Activated CD8-positive, alpha-beta T cell treated with anti-CD3 and anti-CD28 coated beads for 36 hours (primary cell): ENCODE results near the gene FAM13C. TPM values are rescaled to one million over a fixed set of nuclear protein-coding genes. Genes with fewer than 3 reads are reported as not detected.

Source experiments
- ATAC-seq: fragments of 200-7000 bp; cut with Tn5 transposase; one replicate; pipeline ENCODE4 v1.10.0; 2021; ENCODE audit warnings: mild to moderate bottlenecking, moderate library complexity
- CTCF ChIA-PET: fragments of 350-600 bp; sonication (Branson Sonifier 250); formaldehyde crosslinking; loops from one replicate; lab custom pipeline; 2021; ENCODE audit warnings: antibody characterized with exemption; lab: Charles Lee
- POLR2A ChIA-PET: fragments of 350-600 bp; sonication (Branson Sonifier 250); formaldehyde crosslinking; loops from one replicate; lab custom pipeline; 2021; ENCODE audit warnings: antibody characterized with exemption; lab: Charles Lee
- DNase-seq: peaks from one replicate; pipeline ENCODE4 v3.0.0-alpha.2; 2020
- H3K27ac Mint-ChIP-seq: one replicate; pipeline ENCODE4 v1.8.0; 2021; ENCODE audit warnings: mild to moderate bottlenecking, mixed read lengths
- H3K27me3 Mint-ChIP-seq: one replicate; pipeline ENCODE4 v1.8.0; 2021; ENCODE audit warnings: mixed read lengths
- H3K36me3 Mint-ChIP-seq: one replicate; pipeline ENCODE4 v1.8.0; 2021; ENCODE audit warnings: low read depth, mixed read lengths
- H3K4me1 Mint-ChIP-seq: one replicate; pipeline ENCODE4 v1.8.0; 2021; ENCODE audit warnings: low read depth, mixed read lengths
- H3K4me3 Mint-ChIP-seq: one replicate; pipeline ENCODE4 v1.8.0; 2021; ENCODE audit warnings: mild to moderate bottlenecking, moderate library complexity, mixed read lengths
- H3K9me3 Mint-ChIP-seq: one replicate; pipeline ENCODE4 v1.8.0; 2021; ENCODE audit warnings: mixed read lengths
- CTCF ChIP-seq: fragments of 200-600 bp; IDR thresholded peaks from one replicate; pipeline ENCODE4 v1.8.0; 2022; ENCODE audit warnings: antibody characterized with exemption, mild to moderate bottlenecking
- intact Hi-C: fragments of 100-400 bp; cut with micrococcal nuclease; formaldehyde crosslinking; loops from one replicate; pipeline ENCODE4 v1.10.0; 2022
- total RNA-seq, 2 experiments: library from RNA; stranded (reverse); gene quantifications; one replicate each; pipeline ENCODE4 v1.2.3, GENCODE V29; 2021

Gene FAM13C
- total RNA-seq, 2 experiments from 2014 or later: not detected

GRCh38 chr10:59236064-59236697, 126.2 kb downstream of the FAM13C start:
- ATAC-seq: no peak
- H3K36me3 Mint-ChIP-seq: no peaks in the 10 kb centered on the region
- no peak for DNase-seq
- intact Hi-C loops: no loop called here
- ChIA-PET POLR2A (no interaction called here), CTCF (interaction anchor here (1.1 to 1.2 kb wide), 2 partner anchors 71 to 388 kb away, joined by 3 read pairs; no protein-coding TSS in a partner anchor)
- H3K9me3 Mint-ChIP-seq: no peaks in the 10 kb centered on the region
- H3K27me3 Mint-ChIP-seq: no peaks in the 10 kb centered on the region
- TF ChIP-seq CTCF: no peak
- no peak overlapping the region for H3K4me3 Mint-ChIP-seq
- H3K27ac Mint-ChIP-seq: no peak overlapping the region
- no peaks in the 10 kb centered on the region for H3K4me1 Mint-ChIP-seq

DNA sequence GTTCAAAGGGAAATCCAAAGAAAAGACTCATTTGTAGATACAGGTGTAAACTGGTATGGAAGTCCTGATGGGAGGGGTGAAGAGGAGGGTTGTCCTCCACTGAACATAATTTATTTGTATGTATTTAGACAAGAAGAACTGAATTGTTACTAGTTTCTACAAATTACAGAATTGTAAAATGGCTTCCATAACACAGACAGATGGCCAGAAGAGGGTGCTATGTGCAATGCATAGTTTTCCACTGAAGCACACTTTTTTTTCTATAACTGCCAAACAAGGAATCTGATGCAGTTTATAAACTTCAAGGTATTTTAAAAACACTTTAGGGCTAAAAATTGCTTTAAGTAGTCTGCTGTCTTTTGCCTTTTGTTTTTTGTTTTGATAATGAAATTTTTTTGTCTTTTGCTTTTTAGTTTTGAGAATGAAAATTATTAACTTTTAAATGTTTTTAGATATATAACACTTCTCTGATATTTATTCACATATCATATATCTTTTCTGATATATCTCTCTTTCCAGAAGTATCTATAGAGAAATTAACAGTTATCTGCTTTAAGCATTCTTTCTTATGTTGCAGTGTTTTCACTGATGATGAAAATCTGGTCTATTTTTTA, 127.4 kb downstream of the FAM13C start:
- H3K27me3 Mint-ChIP-seq: no peaks in the 10 kb centered on the region
- H3K4me1 Mint-ChIP-seq: no peaks in the 10 kb centered on the region
- ChIA-PET POLR2A (no interaction called here), CTCF (no interaction called here)
- H3K9me3 Mint-ChIP-seq: no peaks in the 10 kb centered on the region
- no peak for TF ChIP-seq CTCF
- H3K27ac Mint-ChIP-seq: no peak overlapping the region
- peak; percentile 7 for DNase-seq
- no peak for ATAC-seq
- H3K4me3 Mint-ChIP-seq: no peak overlapping the region
- intact Hi-C loops: no loop called here
- H3K36me3 Mint-ChIP-seq: no peaks in the 10 kb centered on the region

DNA sequence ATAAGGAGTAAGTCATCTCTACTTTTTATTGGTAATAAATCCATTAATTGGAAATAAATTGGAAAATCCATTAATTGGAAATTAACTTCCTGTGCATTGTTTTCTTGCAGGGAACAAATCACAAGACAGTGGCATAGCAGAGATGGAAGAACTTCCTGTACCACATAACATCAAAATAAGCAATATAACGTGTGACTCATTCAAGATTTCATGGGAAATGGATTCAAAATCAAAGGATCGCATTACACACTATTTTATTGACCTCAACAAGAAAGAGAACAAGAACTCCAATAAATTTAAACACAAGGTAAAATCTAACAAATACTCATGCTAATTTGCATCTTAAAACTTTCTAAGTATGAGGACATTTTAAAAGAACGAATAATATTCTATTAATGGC, 128.2 kb downstream of the FAM13C start:
- POLR2A ChIA-PET: no interaction called here
- TF ChIP-seq CTCF: no peak
- Mint-ChIP-seq H3K27ac (no peak overlapping the region), H3K9me3 (no peaks in the 10 kb centered on the region), H3K4me3 (no peak overlapping the region), H3K36me3 (no peaks in the 10 kb centered on the region), H3K4me1 (no peaks in the 10 kb centered on the region), H3K27me3 (no peaks in the 10 kb centered on the region)
- DNase-seq (no peak), ATAC-seq (no peak)
- intact Hi-C loops: no loop called here
- CTCF ChIA-PET: no interaction called here

- H3K9me3 Mint-ChIP-seq: no peaks in the 10 kb centered on the region
- H3K27ac Mint-ChIP-seq: no peak overlapping the region
- TF ChIP-seq CTCF: no peak
- no peak overlapping the region for H3K4me3 Mint-ChIP-seq
- ATAC-seq (no peak), DNase-seq (no peak)
- CTCF ChIA-PET: no interaction called here
- H3K27me3 Mint-ChIP-seq: no peaks in the 10 kb centered on the region
- POLR2A ChIA-PET: no interaction called here
- H3K4me1 Mint-ChIP-seq: no peaks in the 10 kb centered on the region
- intact Hi-C loops: no loop called here
- no peaks in the 10 kb centered on the region for H3K36me3 Mint-ChIP-seq
These were observed 132.9 kb downstream of the FAM13C start for GRCh38 chr10:59229441-59229840.

GRCh38 chr10:59227136-59227673, 135.1 kb downstream of the FAM13C start:
- H3K4me3 Mint-ChIP-seq: no peak overlapping the region
- ChIA-PET POLR2A (no interaction called here), CTCF (no interaction called here)
- DNase-seq (no peak), ATAC-seq (no peak)
- intact Hi-C loops: no loop called here
- TF ChIP-seq CTCF: no peak
- H3K4me1 Mint-ChIP-seq: no peaks in the 10 kb centered on the region
- no peaks in the 10 kb centered on the region for H3K36me3 Mint-ChIP-seq
- no peaks in the 10 kb centered on the region for H3K9me3 Mint-ChIP-seq
- no peak overlapping the region for H3K27ac Mint-ChIP-seq
- H3K27me3 Mint-ChIP-seq: no peaks in the 10 kb centered on the region
